Liver (tissue), 3 donors: ENCODE results near the gene TXNL1.

Source experiments
- EGR1 ChIP-seq, 2 donors: IDR thresholded peaks; 2 replicates each; pipeline ENCODE4 v1.6.1; 2016 to 2018; ENCODE audit warnings: antibody characterized with exemption in 2 of 2, low read depth in 2 of 2
- GABPA ChIP-seq, 2 donors: IDR thresholded peaks in 1 of 2; conservative IDR thresholded peaks in 1 of 2; 2 replicates each; pipeline ENCODE4 v1.6.1; 2016; ENCODE audit warnings: antibody characterized with exemption in 2 of 2, mild to moderate bottlenecking in 1 of 2, moderate library complexity in 1 of 2
- RAD21 ChIP-seq, 2 donors: IDR thresholded peaks; 2 replicates each; pipeline ENCODE4 v1.6.1; 2016; ENCODE audit warnings: antibody characterized with exemption in 2 of 2, mild to moderate bottlenecking in 2 of 2
- SP1 ChIP-seq: IDR thresholded peaks from 2 replicates; pipeline ENCODE4 v1.6.1; 2018; ENCODE audit warnings: antibody characterized with exemption, mild to moderate bottlenecking
- TF ChIP-seq, protein P1 (sequence below): fragments of 150-350 bp; IDR thresholded peaks from 2 replicates; pipeline ENCODE4 v1.5.1; 2017; ENCODE audit warnings: improper control_type of control experiment, low read depth, low read length; ENCODE audit not compliant: missing input control
- TF ChIP-seq, protein P2 (sequence below): IDR thresholded peaks from 2 replicates; pipeline ENCODE4 v1.6.1; 2016; ENCODE audit warnings: antibody characterized with exemption
- TF ChIP-seq, protein P3 (sequence below): IDR thresholded peaks from 2 replicates; pipeline ENCODE4 v1.6.1; 2016; ENCODE audit warnings: antibody characterized with exemption, mild to moderate bottlenecking
- donor health status: healthy.
- donor health status: healthy.

DNA sequence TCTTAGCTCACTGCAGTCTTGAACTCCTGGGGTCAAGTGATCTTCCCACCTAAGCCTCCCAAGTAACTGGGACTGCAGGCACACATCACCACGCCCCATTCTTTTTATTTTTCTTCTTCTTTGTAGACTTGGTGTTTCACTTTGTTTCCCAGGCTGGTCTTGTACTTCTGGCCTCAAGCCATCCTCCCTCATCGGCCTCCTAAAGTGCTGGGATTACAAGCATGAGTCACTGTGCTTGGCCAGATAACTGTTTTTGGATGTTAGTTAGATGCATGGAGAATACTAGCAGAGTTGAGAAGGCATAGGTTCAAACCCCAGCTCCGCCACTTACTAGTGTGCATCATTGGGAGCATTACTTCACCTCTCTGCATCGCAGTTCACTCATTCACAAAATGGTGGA lies 88.3 kb downstream of the TXNL1 start:
- TF ChIP-seq SP1 (no peak), RAD21 (IDR thresholded peaks at IDR 0.05) (no peak), EGR1 (IDR thresholded peaks at IDR 0.05; ENCODE audit: low read depth in 2 of 2) (no peak), GABPA (IDR thresholded peaks at IDR 0.05 in 1 of 2, conservative IDR thresholded peaks at IDR 0.05 in 1 of 2) (no peak)
- TF ChIP-seq, protein P1, sequence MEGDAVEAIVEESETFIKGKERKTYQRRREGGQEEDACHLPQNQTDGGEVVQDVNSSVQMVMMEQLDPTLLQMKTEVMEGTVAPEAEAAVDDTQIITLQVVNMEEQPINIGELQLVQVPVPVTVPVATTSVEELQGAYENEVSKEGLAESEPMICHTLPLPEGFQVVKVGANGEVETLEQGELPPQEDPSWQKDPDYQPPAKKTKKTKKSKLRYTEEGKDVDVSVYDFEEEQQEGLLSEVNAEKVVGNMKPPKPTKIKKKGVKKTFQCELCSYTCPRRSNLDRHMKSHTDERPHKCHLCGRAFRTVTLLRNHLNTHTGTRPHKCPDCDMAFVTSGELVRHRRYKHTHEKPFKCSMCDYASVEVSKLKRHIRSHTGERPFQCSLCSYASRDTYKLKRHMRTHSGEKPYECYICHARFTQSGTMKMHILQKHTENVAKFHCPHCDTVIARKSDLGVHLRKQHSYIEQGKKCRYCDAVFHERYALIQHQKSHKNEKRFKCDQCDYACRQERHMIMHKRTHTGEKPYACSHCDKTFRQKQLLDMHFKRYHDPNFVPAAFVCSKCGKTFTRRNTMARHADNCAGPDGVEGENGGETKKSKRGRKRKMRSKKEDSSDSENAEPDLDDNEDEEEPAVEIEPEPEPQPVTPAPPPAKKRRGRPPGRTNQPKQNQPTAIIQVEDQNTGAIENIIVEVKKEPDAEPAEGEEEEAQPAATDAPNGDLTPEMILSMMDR, result no peak
- TF ChIP-seq, protein P2, sequence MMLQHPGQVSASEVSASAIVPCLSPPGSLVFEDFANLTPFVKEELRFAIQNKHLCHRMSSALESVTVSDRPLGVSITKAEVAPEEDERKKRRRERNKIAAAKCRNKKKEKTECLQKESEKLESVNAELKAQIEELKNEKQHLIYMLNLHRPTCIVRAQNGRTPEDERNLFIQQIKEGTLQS, result no peak
- TF ChIP-seq, protein P3, sequence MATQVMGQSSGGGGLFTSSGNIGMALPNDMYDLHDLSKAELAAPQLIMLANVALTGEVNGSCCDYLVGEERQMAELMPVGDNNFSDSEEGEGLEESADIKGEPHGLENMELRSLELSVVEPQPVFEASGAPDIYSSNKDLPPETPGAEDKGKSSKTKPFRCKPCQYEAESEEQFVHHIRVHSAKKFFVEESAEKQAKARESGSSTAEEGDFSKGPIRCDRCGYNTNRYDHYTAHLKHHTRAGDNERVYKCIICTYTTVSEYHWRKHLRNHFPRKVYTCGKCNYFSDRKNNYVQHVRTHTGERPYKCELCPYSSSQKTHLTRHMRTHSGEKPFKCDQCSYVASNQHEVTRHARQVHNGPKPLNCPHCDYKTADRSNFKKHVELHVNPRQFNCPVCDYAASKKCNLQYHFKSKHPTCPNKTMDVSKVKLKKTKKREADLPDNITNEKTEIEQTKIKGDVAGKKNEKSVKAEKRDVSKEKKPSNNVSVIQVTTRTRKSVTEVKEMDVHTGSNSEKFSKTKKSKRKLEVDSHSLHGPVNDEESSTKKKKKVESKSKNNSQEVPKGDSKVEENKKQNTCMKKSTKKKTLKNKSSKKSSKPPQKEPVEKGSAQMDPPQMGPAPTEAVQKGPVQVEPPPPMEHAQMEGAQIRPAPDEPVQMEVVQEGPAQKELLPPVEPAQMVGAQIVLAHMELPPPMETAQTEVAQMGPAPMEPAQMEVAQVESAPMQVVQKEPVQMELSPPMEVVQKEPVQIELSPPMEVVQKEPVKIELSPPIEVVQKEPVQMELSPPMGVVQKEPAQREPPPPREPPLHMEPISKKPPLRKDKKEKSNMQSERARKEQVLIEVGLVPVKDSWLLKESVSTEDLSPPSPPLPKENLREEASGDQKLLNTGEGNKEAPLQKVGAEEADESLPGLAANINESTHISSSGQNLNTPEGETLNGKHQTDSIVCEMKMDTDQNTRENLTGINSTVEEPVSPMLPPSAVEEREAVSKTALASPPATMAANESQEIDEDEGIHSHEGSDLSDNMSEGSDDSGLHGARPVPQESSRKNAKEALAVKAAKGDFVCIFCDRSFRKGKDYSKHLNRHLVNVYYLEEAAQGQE, result no peak
